Activated CD4-positive, alpha-beta memory T cell treated with anti-CD3 and anti-CD28 coated beads, Interleukin-2, amount 10 ng/mL, durations not matched to agents 7 days and 5 days (primary cell): ENCODE results near the gene GTF3C6. TPM values are rescaled to one million over a fixed set of nuclear protein-coding genes. Genes with fewer than 3 reads are reported as not detected.
"Not testable (repeated sequence)": the region's sequence is repeated elsewhere in the genome, so short reads cannot be mapped to it uniquely, and the experiment has no call there.

Experiments
- CTCF ChIA-PET: fragments of 350-600 bp; sonication (Branson Sonifier 250); formaldehyde crosslinking; loops from one replicate; lab custom pipeline; 2021; ENCODE audit warnings: antibody characterized with exemption, inconsistent platforms; lab: Charles Lee
- POLR2A ChIA-PET: fragments of 350-600 bp; sonication (Branson Sonifier 250); formaldehyde crosslinking; loops from one replicate; lab custom pipeline; 2021; ENCODE audit warnings: antibody characterized with exemption; lab: Charles Lee
- DNase-seq: peaks from one replicate; pipeline ENCODE4 v3.0.0-alpha.2; 2020
- H3K27ac Mint-ChIP-seq: one replicate; pipeline ENCODE4 v1.8.0; 2021; ENCODE audit warnings: mild to moderate bottlenecking, mixed read lengths
- H3K27me3 Mint-ChIP-seq: one replicate; pipeline ENCODE4 v1.8.0; 2021; ENCODE audit warnings: mixed read lengths
- H3K36me3 Mint-ChIP-seq: one replicate; pipeline ENCODE4 v1.8.0; 2021; ENCODE audit warnings: low read depth, mixed read lengths
- H3K4me1 Mint-ChIP-seq: one replicate; pipeline ENCODE4 v1.8.0; 2021; ENCODE audit warnings: mixed read lengths
- H3K4me3 Mint-ChIP-seq: one replicate; pipeline ENCODE4 v1.8.0; 2021; ENCODE audit warnings: mild to moderate bottlenecking, mixed read lengths
- H3K9me3 Mint-ChIP-seq: one replicate; pipeline ENCODE4 v1.8.0; 2021; ENCODE audit warnings: mixed read lengths
- total RNA-seq, 2 experiments: library from RNA; stranded (reverse); gene quantifications; one replicate each; pipeline ENCODE4 v1.2.3, GENCODE V29; 2021

GTF3C6 gene
- total RNA-seq, 2 experiments from 2014 or later = 83.2 to 93.3 TPM

- Mint-ChIP-seq H3K4me1 (peaks cover 50% of the 10 kb centered on the region), H3K4me3 (peak overlapping the region; percentile 99), H3K27me3 (no peaks in the 10 kb centered on the region), H3K27ac (peak overlapping the region; percentile 97), H3K36me3 (peaks cover 26% of the 10 kb centered on the region), H3K9me3 (no peaks in the 10 kb centered on the region)
- CTCF ChIA-PET = no interaction called here
- no peak for DNase-seq
- POLR2A ChIA-PET = interaction anchor here (0.9 to 1.9 kb wide), 3 partner anchors 22 to 165 kb away, joined by 3 to 8 read pairs (median 3); partner anchors contain the start of genes CDK19 and GTF3C6
These were observed 22.1 kb downstream of the GTF3C6 start for GRCh38 chr6:110980648-110981047.

DNA sequence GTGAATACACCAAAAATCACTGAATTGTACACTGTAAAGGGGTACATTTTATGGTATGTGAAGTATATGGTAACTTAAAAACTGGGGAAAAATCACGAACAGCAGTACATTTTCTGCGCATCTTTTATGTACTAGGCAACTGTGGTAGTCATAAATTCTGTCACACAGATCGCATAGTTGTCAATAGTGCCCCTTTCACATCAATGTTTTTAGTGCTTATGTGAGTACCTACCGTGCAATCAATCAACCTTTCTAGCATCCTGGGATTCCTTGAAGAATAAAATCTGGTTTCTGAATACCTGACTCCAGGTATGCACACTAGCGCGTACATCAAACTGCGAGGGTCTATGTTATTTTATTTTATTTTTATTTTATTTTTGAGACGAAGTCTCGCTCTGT lies 22.7 kb downstream of the GTF3C6 start:
- Mint-ChIP-seq H3K9me3 (no peaks in the 10 kb centered on the region), H3K27me3 (no peaks in the 10 kb centered on the region), H3K36me3 (peaks cover 32% of the 10 kb centered on the region), H3K27ac (peak overlapping the region; percentile 97), H3K4me3 (peak overlapping the region; percentile 99), H3K4me1 (peaks cover 54% of the 10 kb centered on the region)
- CTCF ChIA-PET = interaction anchor here (1.1 to 3.1 kb wide), 5 partner anchors 10 to 30 kb away, joined by 3 to 19 read pairs (median 11); partner anchors contain the start of gene GTF3C6
- POLR2A ChIA-PET = interaction anchor here (0.9 to 2.8 kb wide), 13 partner anchors 8 to 338 kb away, joined by 3 to 64 read pairs (median 5); partner anchors contain the start of genes AMD1, CDK19 and GTF3C6
- DNase-seq = no peak

DNA sequence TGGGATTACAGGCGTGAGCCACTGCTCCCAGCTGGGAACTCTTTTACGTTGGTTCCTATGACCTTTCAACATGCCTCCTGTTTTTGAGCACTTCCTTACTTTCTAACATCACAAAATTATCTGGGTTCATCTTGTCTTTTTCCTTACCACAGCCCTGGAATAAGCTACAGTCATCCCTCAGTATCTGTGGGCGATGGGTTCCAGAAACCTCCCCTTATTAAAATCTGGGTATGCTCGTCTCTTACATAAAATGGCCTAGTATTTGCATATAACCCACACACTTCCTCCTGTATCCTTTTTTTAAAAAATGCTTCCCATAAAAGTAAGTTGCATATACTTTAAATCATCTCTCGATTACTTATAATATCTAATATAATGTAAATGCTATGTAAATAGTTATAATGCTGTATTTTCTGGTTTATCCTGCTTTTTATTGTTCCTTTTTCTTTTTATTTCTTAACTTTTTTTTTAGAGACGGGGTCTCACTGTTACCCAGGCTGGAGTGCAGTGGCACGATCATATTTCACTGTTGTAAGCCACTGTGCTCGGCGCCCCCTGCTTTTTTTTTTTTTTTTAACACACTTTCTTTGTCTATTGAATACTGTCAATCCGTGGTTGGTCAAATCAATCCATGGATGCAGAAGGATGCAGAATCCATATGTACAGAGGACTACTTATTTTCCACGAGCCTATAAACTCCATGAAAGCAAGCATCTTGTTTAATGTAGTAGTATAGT lies 32.5 kb downstream of the GTF3C6 start:
- no peaks in the 10 kb centered on the region for H3K9me3 Mint-ChIP-seq
- H3K36me3 Mint-ChIP-seq = peaks cover 35% of the 10 kb centered on the region
- CTCF ChIA-PET = interaction anchor here (4.0 kb wide), 1 partner anchor 8 kb away, joined by 19 read pairs; the partner anchor contains the start of gene RPF2
- H3K27ac Mint-ChIP-seq = no peak overlapping the region
- H3K4me1 Mint-ChIP-seq = peaks cover 6% of the 10 kb centered on the region
- POLR2A ChIA-PET = interaction anchor here (1.1 to 1.2 kb wide), 2 partner anchors 8 to 176 kb away, joined by 3 read pairs; partner anchors contain the start of gene CDK19
- no peaks in the 10 kb centered on the region for H3K27me3 Mint-ChIP-seq
- no peak overlapping the region for H3K4me3 Mint-ChIP-seq
- no peak for DNase-seq

DNA sequence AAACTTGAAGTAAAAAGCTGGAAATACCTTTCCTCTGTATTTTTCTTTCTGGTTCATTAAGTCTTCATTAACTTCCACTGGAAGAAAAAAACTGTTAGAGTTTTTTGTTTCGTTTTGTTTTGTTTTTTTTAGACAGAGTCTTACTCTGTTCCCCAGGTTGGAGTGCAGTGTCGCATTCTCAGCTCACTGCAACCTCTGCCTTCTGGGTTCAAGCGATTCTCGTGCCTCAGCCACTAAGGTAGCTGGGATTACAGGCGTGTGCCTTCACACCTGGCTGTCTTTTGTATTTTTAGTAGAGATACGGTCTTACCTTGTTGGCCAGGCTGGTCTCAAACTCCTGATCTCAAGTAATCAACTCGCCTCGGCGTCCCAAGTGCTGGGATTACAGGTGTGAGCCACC lies 38.2 kb downstream of the GTF3C6 start:
- no peak for DNase-seq
- Mint-ChIP-seq H3K27me3 (no peaks in the 10 kb centered on the region), H3K4me3 (no peak overlapping the region), H3K36me3 (peaks cover 33% of the 10 kb centered on the region), H3K9me3 (no peaks in the 10 kb centered on the region), H3K4me1 (no peaks in the 10 kb centered on the region), H3K27ac (no peak overlapping the region)
- ChIA-PET CTCF (no interaction called here), POLR2A (interaction anchor here (1.5 kb wide), 1 partner anchor 14 kb away, joined by 3 read pairs; no protein-coding TSS in a partner anchor)

DNA sequence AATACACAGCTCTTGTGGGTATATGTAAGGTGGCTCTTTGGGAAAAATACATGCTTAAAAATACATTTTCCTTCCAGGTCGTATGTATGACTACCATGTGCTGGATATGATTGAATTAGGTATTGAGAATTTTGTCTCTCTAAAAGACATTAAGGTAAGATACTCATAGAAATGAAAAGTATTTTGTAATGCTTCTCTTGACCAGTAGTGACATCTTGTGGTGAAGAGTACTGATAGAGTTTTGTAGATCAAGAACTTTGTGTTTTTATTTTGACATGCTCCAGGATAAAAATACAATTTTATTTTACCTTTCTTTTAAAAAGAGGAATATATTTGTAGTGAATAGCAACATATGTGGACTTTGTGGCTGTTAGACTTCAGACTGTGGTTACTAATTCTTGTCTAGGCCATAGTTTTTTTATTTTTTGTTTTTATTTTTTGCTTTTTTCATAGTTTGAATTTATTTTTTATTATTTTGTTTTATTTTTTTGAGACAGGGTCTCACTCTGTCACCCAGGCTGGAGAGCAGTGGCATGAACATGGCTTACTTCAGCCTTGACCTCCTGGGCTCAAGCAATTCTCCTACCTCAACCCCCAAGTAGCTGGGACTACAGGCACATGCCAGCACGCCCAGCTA lies 41.2 kb downstream of the GTF3C6 start:
- H3K27ac Mint-ChIP-seq = no peak overlapping the region
- POLR2A ChIA-PET = no interaction called here
- CTCF ChIA-PET = interaction anchor here (0.5 to 1.4 kb wide), 9 partner anchors 14 to 473 kb away, joined by 3 to 6 read pairs (median 3); no protein-coding TSS in a partner anchor
- H3K4me3 Mint-ChIP-seq = no peak overlapping the region
- no peak for DNase-seq
- H3K27me3 Mint-ChIP-seq = no peaks in the 10 kb centered on the region
- H3K4me1 Mint-ChIP-seq = peaks cover 2% of the 10 kb centered on the region
- peaks cover 37% of the 10 kb centered on the region for H3K36me3 Mint-ChIP-seq
- no peaks in the 10 kb centered on the region for H3K9me3 Mint-ChIP-seq

DNA sequence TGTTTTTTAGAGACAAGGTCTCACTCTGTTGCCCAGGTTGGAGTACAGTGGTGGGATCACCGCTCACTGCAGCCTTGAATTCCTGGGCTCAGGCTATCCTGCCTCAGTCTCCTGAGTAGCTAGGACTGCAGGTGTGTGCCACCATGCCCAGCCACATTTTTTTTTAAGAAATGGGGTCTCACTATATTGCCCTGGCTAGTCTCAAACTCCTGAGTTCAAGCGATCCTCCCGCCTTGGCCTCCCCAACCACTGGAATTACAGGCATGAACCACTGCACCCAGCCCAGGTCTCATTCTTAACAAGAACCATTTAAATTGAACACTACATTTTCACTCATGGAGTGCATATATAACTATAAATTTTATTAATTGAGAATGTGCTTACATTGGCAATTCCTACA lies 43.8 kb downstream of the GTF3C6 start:
- peaks cover 40% of the 10 kb centered on the region for H3K36me3 Mint-ChIP-seq
- ChIA-PET CTCF (interaction anchor here (1.5 kb wide), 1 partner anchor 9 kb away, joined by 8 read pairs; no protein-coding TSS in a partner anchor), POLR2A (no interaction called here)

DNA sequence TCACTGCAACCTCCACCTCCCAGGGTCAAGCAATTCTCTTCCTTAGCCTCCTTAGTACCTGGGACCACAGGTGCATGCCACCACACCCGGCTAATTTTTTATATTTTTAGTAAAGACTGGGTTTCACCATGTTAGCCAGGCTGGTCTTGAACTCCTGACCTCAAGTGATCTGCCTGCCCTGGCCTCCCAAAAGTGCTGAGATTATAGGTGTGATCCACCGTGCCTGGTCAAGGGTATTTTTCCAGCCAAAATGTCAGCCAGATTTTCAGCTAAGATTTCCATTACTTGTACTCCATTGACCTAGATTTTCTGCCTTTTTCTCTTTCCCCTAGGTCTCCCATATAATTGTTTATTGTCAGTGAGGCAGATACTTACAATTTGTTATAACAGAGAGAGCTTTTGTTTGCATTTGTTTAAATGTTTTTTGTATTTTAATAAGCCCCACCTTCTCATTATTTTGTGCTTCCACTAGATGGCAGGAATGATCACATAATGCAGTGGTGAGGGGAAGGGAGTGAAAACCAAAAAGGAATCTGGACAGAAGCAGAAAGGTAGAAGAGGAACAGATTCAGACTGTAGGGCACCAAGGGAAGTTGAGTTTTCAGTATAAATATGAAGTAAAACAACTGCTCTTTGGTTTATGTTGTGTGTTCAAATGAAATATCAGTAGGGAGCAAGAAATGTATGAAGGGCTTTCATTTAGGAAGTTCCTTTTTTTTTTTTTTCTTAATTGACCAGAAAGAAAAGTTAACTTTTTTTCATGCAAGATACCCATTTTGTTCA lies 53.0 kb downstream of the GTF3C6 start:
- POLR2A ChIA-PET = interaction anchor here (1.1 to 2.1 kb wide), 2 partner anchors 16 to 137 kb away, joined by 3 to 5 read pairs; partner anchors contain the start of gene AMD1
- peaks cover 37% of the 10 kb centered on the region for H3K36me3 Mint-ChIP-seq
- no peak overlapping the region for H3K4me3 Mint-ChIP-seq

More for the DNA sequence above, 43.8 kb downstream of the GTF3C6 start:
- no peaks in the 10 kb centered on the region for H3K9me3 Mint-ChIP-seq
- DNase-seq = no peak
- no peak overlapping the region for H3K4me3 Mint-ChIP-seq
- peaks cover 6% of the 10 kb centered on the region for H3K4me1 Mint-ChIP-seq
- H3K27ac Mint-ChIP-seq = no peak overlapping the region
- H3K27me3 Mint-ChIP-seq = no peaks in the 10 kb centered on the region

GRCh38 chr6:111012143-111012452 lies 53.6 kb downstream of the GTF3C6 start:
- no peak for DNase-seq
- peaks cover 40% of the 10 kb centered on the region for H3K36me3 Mint-ChIP-seq
- POLR2A ChIA-PET = interaction anchor here (2.1 kb wide), 1 partner anchor 137 kb away, joined by 5 read pairs; the partner anchor contains the start of gene AMD1

More for the DNA sequence above, 53.0 kb downstream of the GTF3C6 start:
- Mint-ChIP-seq H3K27ac (peak overlapping the region; percentile 7), H3K4me1 (peaks cover 4% of the 10 kb centered on the region), H3K27me3 (no peaks in the 10 kb centered on the region), H3K9me3 (no peaks in the 10 kb centered on the region)
- DNase-seq = no peak
- CTCF ChIA-PET = interaction anchor here (0.6 to 2.7 kb wide), 24 partner anchors 10 to 1031 kb away, joined by 3 to 23 read pairs (median 5); partner anchors contain the start of genes GTF3C6 and RPF2

DNA sequence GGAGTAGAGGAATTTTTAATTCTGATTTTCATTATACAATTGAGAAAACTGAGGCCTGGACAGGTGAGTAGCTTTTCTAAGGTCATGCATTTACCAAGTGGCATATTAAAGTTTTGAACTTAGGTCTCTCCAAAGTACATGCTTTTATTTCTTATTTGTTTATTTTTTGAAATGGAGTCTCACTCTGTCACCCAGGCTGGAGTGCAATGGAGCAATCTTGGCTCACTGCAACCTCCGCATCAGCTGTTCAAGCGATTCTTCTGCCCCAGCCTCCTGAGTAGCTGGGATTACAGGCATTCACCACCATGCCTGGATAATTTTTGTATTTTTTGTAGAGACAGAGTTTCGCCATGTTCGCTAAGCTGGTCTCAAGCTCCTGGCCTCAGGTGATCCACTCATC lies 54.0 kb downstream of the GTF3C6 start:
- DNase-seq, H3K9me3 Mint-ChIP-seq, H3K4me3 Mint-ChIP-seq, H3K27ac Mint-ChIP-seq, H3K4me1 Mint-ChIP-seq, H3K27me3 Mint-ChIP-seq: not testable (repeated sequence)
- ChIA-PET CTCF (interaction anchor here (0.7 to 2.7 kb wide), 4 partner anchors 30 to 246 kb away, joined by 3 to 23 read pairs (median 12); partner anchors contain the start of gene RPF2), POLR2A (interaction anchor here (2.1 kb wide), 1 partner anchor 138 kb away, joined by 5 read pairs; the partner anchor contains the start of gene AMD1)
- peaks cover 42% of the 10 kb centered on the region for H3K36me3 Mint-ChIP-seq

More at GRCh38 chr6:111012143-111012452, 53.6 kb downstream of the GTF3C6 start:
- H3K9me3 Mint-ChIP-seq = no peaks in the 10 kb centered on the region
- no peak overlapping the region for H3K27ac Mint-ChIP-seq
- no peak overlapping the region for H3K4me3 Mint-ChIP-seq
- CTCF ChIA-PET = interaction anchor here (0.7 to 2.7 kb wide), 8 partner anchors 19 to 1031 kb away, joined by 3 to 23 read pairs (median 7); partner anchors contain the start of gene RPF2
- no peaks in the 10 kb centered on the region for H3K27me3 Mint-ChIP-seq
- peaks cover 4% of the 10 kb centered on the region for H3K4me1 Mint-ChIP-seq

GRCh38 chr6:111013144-111013915 lies 54.8 kb downstream of the GTF3C6 start:
- Mint-ChIP-seq H3K27ac (no peak overlapping the region), H3K4me1 (peaks cover 4% of the 10 kb centered on the region), H3K27me3 (no peaks in the 10 kb centered on the region), H3K36me3 (peaks cover 41% of the 10 kb centered on the region), H3K9me3 (no peaks in the 10 kb centered on the region), H3K4me3 (no peak overlapping the region)
- ChIA-PET POLR2A (no interaction called here), CTCF (interaction anchor here (1.5 kb wide), 1 partner anchor 14 kb away, joined by 3 read pairs; no protein-coding TSS in a partner anchor)
- DNase-seq = no peak

DNA sequence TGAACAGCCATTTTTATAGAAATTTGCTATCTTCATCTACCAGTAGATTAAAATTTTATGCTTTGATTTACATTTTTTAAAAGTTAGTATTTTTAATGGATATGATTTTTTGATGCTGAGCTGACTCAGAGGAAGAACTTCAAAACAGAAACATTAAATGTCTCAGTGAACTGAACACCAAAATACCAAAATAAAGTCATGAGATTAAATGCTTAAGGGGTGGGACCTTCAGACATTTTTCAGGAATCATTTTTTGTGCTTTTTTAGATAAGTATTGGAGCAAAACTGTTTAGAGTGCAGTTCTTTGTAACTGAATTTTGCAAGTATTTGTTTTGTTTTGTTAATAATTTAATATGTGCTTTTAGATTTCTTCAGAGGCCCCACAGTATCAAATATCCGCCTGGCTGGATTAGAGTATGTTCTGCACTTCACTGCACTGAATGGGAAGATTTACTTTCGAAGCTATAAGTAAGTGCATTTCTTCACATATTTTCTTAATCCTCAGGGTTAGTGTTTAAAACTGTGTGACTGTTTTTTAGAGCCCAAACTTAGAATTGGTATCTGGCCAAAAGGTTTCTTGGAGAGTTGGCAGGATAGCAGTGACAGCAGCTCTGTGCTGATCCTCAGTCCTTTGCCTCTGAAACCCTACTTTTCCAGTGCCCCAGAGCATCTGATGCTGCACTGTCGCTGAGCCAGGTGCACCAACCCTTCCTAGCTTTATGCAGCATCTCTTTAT lies 57.1 kb downstream of the GTF3C6 start:
- POLR2A ChIA-PET = no interaction called here
- no peak overlapping the region for H3K27ac Mint-ChIP-seq
- H3K27me3 Mint-ChIP-seq = no peaks in the 10 kb centered on the region
- no peak overlapping the region for H3K4me3 Mint-ChIP-seq
- no peak for DNase-seq
- no peaks in the 10 kb centered on the region for H3K9me3 Mint-ChIP-seq
- CTCF ChIA-PET = no interaction called here
- peaks cover 40% of the 10 kb centered on the region for H3K36me3 Mint-ChIP-seq
- peaks cover 4% of the 10 kb centered on the region for H3K4me1 Mint-ChIP-seq
